Fibroblast of pulmonary artery (primary cell): Measurements from ENCODE around the gene ITGAL.

Experiments used
- DNase-seq: peaks from one replicate; pipeline ENCODE4 v3.0.0-alpha.2; 2010; ENCODE audit warnings: low read depth
- H3K4me3 ChIP-seq: replicated peaks from 2 replicates; pipeline ENCODE4 v1.5.1; 2011; ENCODE audit warnings: low read depth, mild to moderate bottlenecking, control low read depth, low read length, moderate library complexity
- CTCF ChIP-seq: IDR thresholded peaks from 2 replicates; pipeline ENCODE4 v1.5.1; 2011; ENCODE audit warnings: mild to moderate bottlenecking, control low read depth, low read length, inconsistent platforms; ENCODE audit errors: missing control alignments

The ITGAL gene

GRCh38 chr16:30482366-30482765, 9.8 kb downstream of the ITGAL start:
- peak; percentile 3 for DNase-seq
- TF ChIP-seq CTCF, result peak; percentile 22
- no peak overlapping the region for H3K4me3 ChIP-seq

GRCh38 chr16:30484887-30485286, 12.3 kb downstream of the ITGAL start:
- DNase-seq, result no peak
- no peak overlapping the region for H3K4me3 ChIP-seq
- TF ChIP-seq CTCF, result no peak

GRCh38 chr16:30485818-30486436, 13.4 kb downstream of the ITGAL start:
- DNase-seq, result peak; percentile 17
- TF ChIP-seq CTCF, result no peak
- H3K4me3 ChIP-seq, result no peak overlapping the region

- no peak for TF ChIP-seq CTCF
- DNase-seq, result no peak
- H3K4me3 ChIP-seq, result no peak overlapping the region
Observed at GRCh38 chr16:30488764-30489605, 16.4 kb downstream of the ITGAL start.

GRCh38 chr16:30490210-30490609, 17.7 kb downstream of the ITGAL start:
- no peak overlapping the region for H3K4me3 ChIP-seq
- no peak for TF ChIP-seq CTCF
- DNase-seq, result no peak

- TF ChIP-seq CTCF, result no peak
- DNase-seq, result no peak
- H3K4me3 ChIP-seq, result no peak overlapping the region
Observed at GRCh38 chr16:30491229-30491628, 18.7 kb downstream of the ITGAL start.
